ENCODE data around the gene RNASE8.
"Not testable (repeated sequence)": the region's sequence is repeated elsewhere in the genome, so short reads cannot be mapped to it uniquely, and the experiment has no call there.

Gene RNASE8

DNA sequence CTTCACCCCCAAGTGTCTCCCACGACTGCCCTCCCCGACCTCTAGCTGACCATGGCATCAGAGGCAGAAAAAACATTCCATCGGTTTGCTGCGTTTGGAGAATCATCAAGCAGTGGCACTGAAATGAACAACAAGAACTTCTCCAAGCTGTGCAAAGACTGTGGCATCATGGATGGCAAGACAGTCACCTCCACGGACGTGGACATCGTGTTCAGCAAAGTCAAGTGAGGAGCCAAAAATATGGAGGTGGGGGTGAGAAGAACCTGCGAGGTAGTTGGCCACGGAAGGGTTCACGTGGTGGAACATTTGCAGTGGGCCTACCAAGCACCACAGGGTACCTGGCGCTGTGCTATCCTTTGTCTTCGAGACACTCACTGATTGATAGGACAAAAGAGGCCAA, 27.1 kb upstream of the RNASE8 start:
- DNase-seq (ENCODE audit: low read depth): no peak

DNA sequence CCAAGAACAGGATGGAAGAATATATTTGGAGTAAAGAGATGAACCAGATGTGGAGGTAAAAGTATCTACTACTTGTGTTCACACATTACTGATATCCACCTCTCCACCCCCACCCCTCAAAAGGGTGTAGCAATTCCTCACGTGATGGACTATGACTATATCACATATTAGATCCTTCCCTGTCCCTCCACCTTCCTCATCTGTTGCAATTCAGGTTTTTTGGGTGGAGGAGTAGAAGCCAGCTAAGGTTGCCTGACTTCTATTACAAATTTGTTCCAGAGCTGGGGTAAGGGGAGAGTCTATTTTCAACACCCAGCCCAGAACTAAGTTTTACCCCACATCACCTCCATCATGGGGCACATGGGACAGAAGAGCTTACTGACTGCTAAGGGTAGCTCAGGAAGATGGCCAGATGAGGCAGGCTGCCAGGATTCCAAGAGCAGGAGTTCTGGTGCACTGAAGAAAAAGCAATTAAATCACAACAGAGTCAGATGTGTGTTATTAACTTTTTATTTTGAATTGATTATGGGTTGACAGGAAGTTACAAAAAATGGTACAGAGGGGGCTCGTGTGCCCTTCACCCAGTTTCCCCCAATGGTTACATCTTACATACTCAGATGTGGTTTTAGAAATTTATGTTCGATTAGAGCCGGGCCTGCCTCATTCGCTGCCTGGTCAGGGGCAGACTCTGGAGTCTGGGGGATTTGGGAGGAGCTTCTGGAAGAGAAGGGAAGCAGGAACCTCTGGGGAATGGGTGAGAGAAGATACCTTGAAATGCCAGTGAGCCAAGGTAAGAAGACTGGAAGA, 25.1 kb upstream of the RNASE8 start:
- no peak for DNase-seq (ENCODE audit: low read depth)

DNA sequence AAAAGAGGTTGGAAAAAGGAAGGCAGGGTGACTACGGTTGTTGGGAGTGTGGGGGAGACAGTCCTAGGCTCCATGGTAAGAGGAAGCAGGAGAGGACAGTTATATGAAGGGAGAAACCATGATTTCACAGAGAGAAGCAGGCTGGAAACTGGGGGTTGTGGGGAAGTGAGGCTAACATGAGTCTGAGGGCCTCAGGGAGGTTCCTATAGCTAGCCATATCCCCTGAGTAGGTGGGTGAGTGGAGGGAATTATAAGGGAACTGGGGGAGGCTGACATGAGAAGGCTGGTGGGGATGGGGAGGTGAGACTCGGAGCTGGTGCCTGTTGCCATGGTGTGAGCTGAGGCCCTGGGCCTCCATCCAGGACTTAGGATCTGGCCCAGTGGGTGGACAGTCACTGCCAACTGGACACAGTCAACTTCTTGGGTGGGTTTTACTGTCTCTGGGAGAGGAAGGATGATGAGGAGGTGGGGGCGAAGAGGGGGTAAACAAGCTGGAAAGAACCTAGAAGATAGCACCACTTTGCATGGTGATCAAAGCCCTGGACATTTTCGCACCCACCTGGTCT, 24.4 kb upstream of the RNASE8 start:
- no peak for DNase-seq (ENCODE audit: low read depth)

DNA sequence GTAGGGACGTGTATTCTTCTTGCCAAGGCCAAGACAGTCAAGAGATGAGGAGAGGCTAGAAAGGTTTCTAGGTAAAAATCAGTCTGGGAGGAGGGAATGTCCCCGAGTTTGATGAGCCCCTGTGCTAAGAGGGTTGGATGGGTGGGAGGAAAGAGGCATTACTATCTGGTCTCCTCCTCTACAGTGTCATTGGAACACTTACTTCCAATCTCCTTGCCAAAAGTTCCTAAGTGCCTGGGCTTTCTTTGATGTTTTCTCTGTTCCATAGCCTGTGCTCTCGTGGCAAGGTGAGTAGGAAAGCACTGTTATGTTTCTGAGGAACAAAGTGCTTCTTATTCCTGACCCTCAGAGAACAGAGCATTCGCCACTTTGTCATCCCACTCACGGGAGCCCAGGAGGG, 22.9 kb upstream of the RNASE8 start, which contains the start of gene RNASE13:
TSS of gene RNASE13 (minus strand) at position 101 of the 400 bp plus-strand sequence. CDS start 519 bp downstream, outside the sequence.
- no peak for DNase-seq (ENCODE audit: low read depth)

DNA sequence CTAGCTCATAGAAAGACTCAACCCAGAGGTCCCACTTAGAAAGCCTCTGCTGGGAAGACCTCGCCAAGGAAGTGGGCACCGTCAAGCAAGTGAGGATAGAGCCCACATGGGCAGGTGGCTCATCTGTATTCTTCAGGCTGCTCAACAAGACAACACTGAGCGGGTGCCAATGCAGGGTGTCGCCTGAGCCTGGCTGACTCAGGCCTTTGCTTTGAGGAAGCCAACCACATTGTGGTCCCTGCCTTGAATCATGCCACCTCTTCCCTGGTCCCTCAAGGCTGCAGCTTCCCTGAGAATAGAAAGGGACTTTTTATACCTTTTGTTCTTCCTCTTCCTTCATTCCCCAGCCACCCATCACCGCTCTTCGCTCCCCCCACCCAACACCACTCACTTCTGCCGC, 20.9 kb upstream of the RNASE8 start:
- no peak for DNase-seq (ENCODE audit: low read depth)

DNA sequence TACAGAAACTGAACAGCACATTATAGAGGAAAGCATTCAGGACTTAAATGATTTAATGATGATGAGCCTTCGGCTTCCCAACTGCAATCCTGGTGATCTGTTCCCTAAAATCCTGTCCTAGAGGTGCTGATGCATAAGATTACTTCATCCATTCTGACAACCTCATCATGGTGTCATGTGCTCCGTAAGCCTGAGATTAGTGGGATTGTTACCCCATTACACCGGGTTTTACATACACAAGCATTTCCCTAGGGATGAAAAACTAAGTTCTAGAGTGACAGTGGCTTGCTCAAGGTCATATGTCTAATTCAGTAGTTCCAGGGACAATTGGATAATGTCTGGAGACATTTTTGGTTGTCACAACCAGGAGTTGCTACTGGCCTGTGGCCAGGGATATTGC, 20.5 kb upstream of the RNASE8 start:
- DNase-seq (ENCODE audit: low read depth): no peak

DNA sequence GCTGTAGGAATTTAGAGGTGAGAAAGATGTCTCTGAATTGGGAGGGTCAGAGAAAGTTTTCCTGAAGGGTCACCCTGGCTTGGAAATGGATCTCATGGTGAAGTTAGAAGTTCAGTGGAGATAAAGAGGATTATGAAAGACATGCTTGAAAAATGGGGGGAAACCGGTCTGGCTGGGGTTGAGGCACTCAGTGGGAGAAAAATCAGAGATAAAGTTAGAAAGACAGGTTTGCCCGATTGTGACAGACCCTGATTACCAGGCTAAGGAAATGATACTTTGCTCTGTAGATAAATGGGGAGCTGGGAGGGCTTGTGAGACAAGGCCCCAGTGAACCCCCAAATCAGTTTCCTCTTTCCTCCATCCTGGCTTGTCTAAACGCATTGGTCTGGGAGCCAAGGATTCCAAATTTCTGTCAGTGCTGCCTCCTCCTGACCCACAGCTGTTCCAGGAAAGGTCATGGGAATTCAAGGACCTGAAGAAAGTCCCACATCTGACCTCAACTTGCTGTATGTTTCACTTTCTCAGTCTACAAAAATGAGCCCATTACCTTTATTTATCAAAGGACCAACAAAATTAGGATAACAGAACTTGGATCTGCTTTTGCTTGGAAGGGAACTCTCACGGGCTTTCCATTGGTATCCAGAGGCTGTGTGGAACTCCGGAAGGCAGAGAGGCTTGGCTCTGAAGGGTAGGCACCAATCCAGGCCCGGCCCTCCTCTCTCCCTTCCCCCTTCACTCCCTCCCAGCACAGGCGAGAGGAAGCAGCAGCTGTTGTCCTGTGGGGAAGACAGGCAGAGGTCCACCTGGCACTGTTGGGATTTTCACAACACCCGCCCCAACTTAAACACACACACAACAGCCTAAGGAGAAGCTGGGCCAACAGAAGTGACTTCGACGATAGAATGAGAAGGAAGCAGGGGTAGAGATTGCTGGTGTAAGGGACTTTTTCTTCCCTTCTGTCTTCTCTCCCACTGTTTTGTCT, 18.9 kb upstream of the RNASE8 start:
- no peak for DNase-seq (ENCODE audit: low read depth)

DNA sequence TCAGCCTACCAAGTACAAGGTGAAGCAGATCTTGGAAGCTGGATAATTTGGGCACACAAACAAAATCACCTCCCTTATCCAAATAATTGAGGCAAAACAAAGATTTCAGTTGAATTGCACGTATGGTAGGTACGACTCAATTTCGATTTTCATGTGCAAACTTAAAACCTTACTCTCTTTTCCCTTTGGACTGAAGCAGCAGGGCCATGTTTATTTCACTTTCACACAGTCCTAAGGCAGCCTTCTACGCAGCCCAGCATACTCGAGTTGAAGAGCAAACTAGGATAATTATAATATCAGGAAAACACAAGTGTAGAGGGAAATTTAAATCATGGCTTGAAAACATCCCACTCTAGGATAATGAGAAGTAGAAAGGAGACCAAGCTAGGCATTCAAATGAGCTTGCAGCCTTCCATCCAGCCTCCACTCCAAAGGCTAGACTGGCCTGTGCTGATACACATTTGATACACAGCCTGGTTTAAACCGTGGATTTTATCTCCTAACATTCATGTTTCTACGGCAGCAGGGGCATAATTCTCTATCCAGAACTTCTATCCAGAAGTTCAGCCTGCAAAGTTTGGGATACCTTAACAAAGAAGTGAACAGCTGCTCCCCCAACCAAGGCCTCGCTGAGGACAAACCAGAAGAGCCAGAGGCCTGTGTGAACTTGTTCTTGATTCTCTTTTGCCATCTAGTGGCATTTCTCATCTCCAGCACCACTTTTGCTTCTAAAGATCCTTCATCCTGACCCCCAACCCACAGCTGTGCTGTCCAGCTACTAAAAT, 17.8 kb upstream of the RNASE8 start:
- no peak for DNase-seq (ENCODE audit: low read depth)

DNA sequence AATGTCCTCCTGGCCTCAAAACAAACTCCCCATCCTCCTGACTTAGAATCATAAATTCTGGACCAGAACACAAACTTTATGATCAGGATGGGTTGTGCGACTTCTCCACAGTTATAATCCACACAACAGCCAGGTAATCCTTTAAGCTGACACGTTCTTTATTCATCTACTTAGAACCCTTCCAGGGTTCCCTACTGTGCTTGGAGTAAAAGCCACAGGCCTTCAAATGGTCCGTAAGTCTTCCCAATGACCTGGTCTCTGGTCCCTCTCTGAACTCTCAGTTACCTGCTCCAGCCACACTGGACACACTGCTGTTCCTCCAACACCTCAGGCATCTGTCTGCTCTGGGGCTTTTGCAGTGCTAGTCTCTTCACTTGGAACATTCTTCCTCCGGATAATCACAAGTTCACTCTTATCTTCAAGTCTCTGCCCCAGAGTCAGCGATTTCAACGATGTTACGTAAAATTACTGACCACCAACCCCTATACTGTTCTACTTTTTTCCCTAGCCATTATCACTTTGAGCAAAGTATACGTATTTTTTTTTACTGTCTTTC, 17.2 kb upstream of the RNASE8 start:
- DNase-seq (ENCODE audit: low read depth): no peak

DNA sequence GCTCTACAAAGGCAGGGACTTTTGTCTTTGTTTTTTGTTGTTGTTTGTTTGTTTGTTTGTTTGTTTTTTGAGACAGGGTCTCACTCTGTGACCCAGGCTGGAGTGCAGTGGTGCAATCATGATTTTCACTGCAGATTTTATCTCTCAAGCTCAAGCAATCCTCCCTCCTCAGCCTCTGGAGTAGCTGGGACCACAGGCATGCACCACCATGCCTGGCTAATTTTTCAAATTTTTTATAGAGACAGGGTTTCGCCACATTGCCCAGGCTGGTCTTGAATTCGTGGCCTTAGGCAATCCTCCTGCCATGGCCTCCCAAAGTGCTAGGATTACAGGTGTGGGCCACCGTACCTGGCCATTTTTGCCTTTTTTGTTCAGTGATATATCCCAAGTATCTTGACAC, 16.7 kb upstream of the RNASE8 start:
- not testable (repeated sequence) for DNase-seq (ENCODE audit: low read depth)

DNA sequence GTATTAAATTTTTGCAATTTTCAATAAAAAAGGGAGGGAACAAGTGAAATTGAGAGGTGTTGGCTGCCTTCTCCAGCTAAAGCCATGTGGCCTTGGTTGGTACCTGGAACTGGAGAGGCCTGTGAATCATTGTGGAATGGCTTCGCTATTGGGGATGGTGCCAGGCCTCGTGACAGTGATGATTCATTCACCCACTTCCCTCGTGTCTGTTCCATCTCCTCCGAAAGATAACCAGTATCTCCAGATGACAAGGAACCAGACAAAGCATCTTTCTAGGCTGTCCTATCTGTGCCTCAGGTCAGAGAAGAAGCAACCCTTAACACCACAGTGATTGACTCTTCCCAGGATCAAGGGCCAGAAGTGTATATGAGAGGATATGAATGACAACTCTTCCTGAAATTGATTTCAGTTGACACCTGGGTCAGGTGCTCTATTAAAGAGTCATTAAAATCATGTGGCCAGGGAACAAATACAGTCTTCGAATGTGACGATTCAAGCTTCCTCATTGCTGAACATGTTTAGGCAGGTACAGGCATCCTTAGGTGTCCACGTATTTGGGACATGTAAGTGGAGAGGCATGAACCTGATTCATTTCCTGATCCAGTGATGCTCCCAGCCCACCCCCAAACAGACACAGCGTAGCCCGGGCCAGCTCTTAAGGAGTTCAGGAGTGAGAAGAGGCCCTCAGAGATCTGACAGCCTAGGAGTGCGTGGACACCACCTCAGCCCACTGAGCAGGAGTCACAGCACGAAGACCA, 15.8 kb upstream of the RNASE8 start, which contains the start of gene RNASE7:
TSS of gene RNASE7 (plus strand) at position 687 of the 758 bp plus-strand sequence. CDS start 631 bp downstream, outside the sequence.
- no peak for DNase-seq (ENCODE audit: low read depth)

DNA sequence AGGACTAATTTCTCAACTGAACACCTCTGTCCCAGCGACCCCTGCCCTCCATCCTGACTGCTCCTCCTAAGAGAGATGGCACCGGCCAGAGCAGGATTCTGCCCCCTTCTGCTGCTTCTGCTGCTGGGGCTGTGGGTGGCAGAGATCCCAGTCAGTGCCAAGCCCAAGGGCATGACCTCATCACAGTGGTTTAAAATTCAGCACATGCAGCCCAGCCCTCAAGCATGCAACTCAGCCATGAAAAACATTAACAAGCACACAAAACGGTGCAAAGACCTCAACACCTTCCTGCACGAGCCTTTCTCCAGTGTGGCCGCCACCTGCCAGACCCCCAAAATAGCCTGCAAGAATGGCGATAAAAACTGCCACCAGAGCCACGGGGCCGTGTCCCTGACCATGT, 14.7 kb upstream of the RNASE8 start:
- no peak for DNase-seq (ENCODE audit: low read depth)

DNA sequence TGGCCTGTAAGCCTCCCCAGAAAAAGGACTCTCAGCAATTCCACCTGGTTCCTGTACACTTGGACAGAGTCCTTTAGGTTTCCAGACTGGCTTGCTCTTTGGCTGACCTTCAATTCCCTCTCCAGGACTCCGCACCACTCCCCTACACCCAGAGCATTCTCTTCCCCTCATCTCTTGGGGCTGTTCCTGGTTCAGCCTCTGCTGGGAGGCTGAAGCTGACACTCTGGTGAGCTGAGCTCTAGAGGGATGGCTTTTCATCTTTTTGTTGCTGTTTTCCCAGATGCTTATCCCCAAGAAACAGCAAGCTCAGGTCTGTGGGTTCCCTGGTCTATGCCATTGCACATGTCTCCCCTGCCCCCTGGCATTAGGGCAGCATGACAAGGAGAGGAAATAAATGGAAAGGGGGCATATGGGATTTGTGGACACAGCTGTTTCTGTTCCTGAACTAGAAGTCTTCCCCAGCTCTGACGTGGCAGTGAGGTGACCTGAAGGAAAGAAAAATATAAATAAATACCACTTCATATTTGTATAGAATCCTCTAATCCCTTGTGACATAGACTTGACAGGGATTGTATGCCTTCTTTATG, 14.1 kb upstream of the RNASE8 start:
- no peak for DNase-seq (ENCODE audit: low read depth)

DNA sequence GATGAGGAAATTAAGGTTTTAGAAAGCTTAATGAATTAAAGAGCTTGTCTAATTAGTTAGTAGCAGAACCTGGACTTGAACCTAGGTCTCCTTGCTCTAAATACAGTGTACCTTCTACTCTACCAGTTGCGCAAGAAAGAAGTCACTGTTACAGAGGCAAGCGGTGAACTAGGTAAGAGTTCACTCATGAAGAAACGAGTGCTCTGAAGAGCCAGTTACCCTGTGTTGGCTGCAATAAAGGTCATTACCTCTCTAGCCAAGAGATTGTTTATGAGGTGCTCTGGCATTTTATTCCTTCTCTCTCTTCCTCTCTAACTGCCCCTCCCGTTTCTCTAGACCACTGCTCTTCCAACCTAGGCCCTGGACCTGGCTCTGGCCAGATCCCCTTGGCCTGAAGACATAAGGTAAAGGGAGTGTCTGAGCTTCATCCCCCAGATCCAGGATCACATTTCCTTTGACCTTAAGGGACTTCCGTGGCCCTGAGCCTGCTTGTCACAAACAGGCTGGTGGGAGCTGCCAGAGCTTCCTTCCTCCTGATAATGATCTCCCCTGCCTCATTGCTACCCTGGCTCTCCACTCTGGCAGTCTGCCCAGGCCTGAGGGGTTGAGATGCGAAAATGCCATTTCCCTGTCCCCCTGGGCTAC, 13.5 kb upstream of the RNASE8 start:
- peak; percentile 9 for DNase-seq (ENCODE audit: low read depth)

DNA sequence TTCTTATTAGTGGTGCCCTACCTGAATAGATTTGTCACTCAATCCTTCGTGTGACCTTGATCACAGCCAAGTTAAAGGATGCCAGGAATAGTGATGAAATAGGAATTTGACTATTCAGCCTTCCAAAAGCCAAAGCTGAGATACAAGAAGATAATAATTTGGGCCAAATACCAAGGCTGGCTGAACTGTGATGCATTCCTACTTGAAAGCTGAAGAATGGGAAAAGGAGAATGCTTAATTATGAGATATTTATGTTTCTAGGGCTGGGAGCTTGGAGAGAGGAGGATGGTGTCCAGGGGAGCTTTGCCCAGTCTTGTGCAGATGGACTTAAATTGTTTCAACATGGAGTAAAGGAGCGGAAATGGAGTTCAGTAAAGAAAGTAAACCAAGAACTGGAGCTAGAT, 10.2 kb upstream of the RNASE8 start:
- DNase-seq (ENCODE audit: low read depth): no peak

DNA sequence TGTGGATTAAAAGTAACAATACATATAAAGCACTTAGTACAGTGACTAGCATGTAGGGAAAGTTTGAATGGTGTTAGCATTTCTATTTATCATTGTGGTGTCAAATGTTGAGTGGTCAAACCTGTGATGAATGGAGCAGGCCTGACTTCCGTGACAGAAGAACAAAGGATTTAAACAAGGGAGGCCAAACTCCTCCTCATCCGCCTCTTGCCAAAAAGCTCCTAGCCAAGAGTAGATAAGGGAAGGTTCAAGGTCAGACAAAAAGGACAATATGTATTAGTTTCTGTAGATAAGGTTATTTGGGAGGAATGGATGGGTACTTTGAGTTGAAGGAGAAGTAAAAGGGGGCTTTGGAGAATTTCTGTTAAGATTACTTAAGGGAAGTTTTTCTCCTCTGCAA, 9.0 kb upstream of the RNASE8 start:
- DNase-seq (ENCODE audit: low read depth): no peak

DNA sequence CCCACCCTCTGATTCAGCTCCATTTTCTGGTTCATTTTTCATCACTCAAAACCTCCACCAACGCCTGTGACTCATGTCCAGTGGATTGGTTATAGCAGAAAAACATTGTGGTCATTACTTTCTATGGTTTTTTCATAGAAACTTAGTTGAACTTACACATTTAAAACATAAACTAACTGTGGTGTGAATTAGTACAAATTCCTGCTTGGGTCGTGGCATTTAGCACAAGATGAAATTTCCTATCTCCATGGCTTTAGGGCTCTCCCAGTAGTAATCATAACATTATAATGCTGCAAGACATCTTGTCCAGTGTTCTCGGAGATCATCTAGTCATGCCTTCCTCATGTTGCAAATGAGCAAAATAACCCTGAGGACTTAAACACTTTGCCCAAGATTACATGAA, 8.3 kb upstream of the RNASE8 start:
- DNase-seq (ENCODE audit: low read depth): no peak

DNA sequence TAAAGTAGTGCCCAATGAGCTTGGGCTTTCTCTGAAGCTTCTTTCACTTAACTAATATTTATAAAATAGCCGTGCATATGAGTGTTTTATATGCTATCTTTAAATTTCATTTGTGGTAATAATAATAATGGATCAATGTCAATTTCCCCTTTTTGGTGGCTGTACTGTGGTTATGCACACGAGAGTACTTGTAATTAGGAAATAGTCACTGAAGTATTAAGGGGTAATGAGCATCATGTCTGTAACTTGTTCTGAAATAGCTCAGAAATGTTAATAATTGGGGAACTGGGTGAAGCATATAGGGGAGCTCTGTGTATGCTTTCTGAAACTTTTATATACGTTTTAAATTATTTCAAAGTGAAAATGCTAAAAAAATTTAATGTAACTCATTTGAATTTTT, 7.0 kb upstream of the RNASE8 start:
- no peak for DNase-seq (ENCODE audit: low read depth)

Data from T-helper 22 cell (primary cell).